ENCODE data around the gene DHX9.

The DHX9 gene

GRCh38 chr1:182841368-182841988 is 2.3 kb downstream of the DHX9 start:
- peak; percentile 32 for DNase-seq

GRCh38 chr1:182842265-182842664 is 3.1 kb downstream of the DHX9 start:
- no peak for DNase-seq

- no peak for DNase-seq
These were observed 6.2 kb downstream of the DHX9 start for GRCh38 chr1:182845379-182845778.

- no peak for DNase-seq
These were observed 6.7 kb downstream of the DHX9 start for GRCh38 chr1:182845894-182846293.

- DNase-seq = no peak
These were observed 8.0 kb downstream of the DHX9 start for GRCh38 chr1:182847105-182847504.

GRCh38 chr1:182848736-182849135 is 9.6 kb downstream of the DHX9 start:
- DNase-seq = no peak

- DNase-seq = no peak
These were observed 11.2 kb downstream of the DHX9 start for GRCh38 chr1:182850319-182850718.

- peak; percentile 35 for DNase-seq
These were observed 12.7 kb downstream of the DHX9 start for GRCh38 chr1:182851825-182852224.

- no peak for DNase-seq
These were observed 16.8 kb downstream of the DHX9 start for GRCh38 chr1:182855911-182856310.

- DNase-seq = no peak
These were observed 18.1 kb downstream of the DHX9 start for GRCh38 chr1:182857212-182857611.

GRCh38 chr1:182860658-182861057 is 21.5 kb downstream of the DHX9 start:
- DNase-seq = no peak

- DNase-seq = peak; percentile 15
These were observed 22.8 kb downstream of the DHX9 start for GRCh38 chr1:182861994-182862393.

GRCh38 chr1:182862827-182863226 is 23.7 kb downstream of the DHX9 start:
- no peak for DNase-seq

GRCh38 chr1:182863940-182864339 is 24.8 kb downstream of the DHX9 start:
- no peak for DNase-seq

GRCh38 chr1:182867861-182868260 is 28.7 kb downstream of the DHX9 start:
- DNase-seq = no peak

- no peak for DNase-seq
These were observed 30.1 kb downstream of the DHX9 start for GRCh38 chr1:182869241-182869666.

GRCh38 chr1:182872881-182873280 is 33.7 kb downstream of the DHX9 start:
- no peak for DNase-seq

- DNase-seq = no peak
These were observed 36.7 kb downstream of the DHX9 start for GRCh38 chr1:182875889-182876288.

- no peak for DNase-seq
These were observed 38.2 kb downstream of the DHX9 start for GRCh38 chr1:182877331-182877730.

- DNase-seq = no peak
These were observed 38.7 kb downstream of the DHX9 start for GRCh38 chr1:182877842-182878241.

GRCh38 chr1:182884872-182885271 is 45.7 kb downstream of the DHX9 start:
- no peak for DNase-seq

GRCh38 chr1:182885591-182885990 is 46.4 kb downstream of the DHX9 start:
- no peak for DNase-seq

- DNase-seq = no peak
These were observed 47.8 kb downstream of the DHX9 start for GRCh38 chr1:182886985-182887384.

GRCh38 chr1:182888736-182889531 is 49.8 kb downstream of the DHX9 start:
- no peak for DNase-seq

- peak; percentile 54 for DNase-seq
These were observed 50.9 kb downstream of the DHX9 start for GRCh38 chr1:182889997-182890396.
